Gastroesophageal sphincter (tissue), 3 donors: ENCODE results near the gene ATAD3B.
"Not testable (repeated sequence)": the region's sequence is repeated elsewhere in the genome, so short reads cannot be mapped to it uniquely, and the experiment has no call there.

ENCODE experiments used
- EP300 ChIP-seq: sonication (generic); formaldehyde crosslinking; IDR thresholded peaks from one replicate; pipeline ENCODE4 v1.6.1; 2017; ENCODE audit warnings: antibody characterized with exemption, mild to moderate bottlenecking
- POLR2AphosphoS5 ChIP-seq: sonication (generic); formaldehyde crosslinking; IDR thresholded peaks from one replicate; pipeline ENCODE4 v1.6.1; 2017; ENCODE audit warnings: antibody characterized with exemption
- TF ChIP-seq, protein P1 (sequence below), 4 experiments: fragments of 200-600 bp in 2 of 4; fragments of 450-650 bp in 2 of 4; sonication (generic) in 1 of 4; IDR thresholded peaks; one replicate each; pipeline ENCODE4 v1.5.1; 2017 to 2019; ENCODE audit warnings: antibody characterized with exemption in 4 of 4, mild to moderate bottlenecking in 2 of 4, moderate library complexity in 2 of 4

DNA sequence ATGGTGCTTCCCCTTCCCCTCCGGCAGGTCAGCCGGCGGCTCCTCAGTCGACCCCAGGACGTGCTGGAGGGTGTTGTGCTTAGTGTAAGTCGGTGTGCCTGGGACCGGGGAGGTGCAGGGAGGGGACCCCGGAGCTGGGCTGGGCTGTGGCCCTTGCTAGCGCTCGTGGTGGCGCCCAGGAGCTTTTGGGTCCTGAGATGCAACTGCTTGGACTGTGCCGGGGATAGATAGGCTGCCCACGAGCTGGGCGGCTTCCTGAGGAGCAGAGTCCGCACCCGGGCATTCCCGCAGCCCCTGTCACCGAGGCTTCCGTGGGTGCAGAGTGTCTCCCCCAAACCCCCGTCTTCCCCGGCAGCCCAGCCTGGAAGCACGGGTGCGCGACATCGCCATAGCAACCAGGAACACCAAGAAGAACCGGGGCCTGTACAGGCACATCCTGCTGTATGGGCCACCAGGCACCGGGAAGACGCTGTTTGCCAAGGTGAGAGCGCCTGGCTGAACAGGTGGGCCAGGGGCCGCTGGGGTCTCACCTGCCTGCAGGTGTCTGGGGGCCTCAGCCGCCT lies 14.3 kb downstream of the ATAD3B start:
- TF ChIP-seq, protein P1, sequence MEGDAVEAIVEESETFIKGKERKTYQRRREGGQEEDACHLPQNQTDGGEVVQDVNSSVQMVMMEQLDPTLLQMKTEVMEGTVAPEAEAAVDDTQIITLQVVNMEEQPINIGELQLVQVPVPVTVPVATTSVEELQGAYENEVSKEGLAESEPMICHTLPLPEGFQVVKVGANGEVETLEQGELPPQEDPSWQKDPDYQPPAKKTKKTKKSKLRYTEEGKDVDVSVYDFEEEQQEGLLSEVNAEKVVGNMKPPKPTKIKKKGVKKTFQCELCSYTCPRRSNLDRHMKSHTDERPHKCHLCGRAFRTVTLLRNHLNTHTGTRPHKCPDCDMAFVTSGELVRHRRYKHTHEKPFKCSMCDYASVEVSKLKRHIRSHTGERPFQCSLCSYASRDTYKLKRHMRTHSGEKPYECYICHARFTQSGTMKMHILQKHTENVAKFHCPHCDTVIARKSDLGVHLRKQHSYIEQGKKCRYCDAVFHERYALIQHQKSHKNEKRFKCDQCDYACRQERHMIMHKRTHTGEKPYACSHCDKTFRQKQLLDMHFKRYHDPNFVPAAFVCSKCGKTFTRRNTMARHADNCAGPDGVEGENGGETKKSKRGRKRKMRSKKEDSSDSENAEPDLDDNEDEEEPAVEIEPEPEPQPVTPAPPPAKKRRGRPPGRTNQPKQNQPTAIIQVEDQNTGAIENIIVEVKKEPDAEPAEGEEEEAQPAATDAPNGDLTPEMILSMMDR (IDR thresholded peaks at IDR 0.05), result not testable (repeated sequence)
- not testable (repeated sequence) for TF ChIP-seq POLR2AphosphoS5, EP300
